ENCODE results near the gene USH2A.

Gene USH2A

DNA sequence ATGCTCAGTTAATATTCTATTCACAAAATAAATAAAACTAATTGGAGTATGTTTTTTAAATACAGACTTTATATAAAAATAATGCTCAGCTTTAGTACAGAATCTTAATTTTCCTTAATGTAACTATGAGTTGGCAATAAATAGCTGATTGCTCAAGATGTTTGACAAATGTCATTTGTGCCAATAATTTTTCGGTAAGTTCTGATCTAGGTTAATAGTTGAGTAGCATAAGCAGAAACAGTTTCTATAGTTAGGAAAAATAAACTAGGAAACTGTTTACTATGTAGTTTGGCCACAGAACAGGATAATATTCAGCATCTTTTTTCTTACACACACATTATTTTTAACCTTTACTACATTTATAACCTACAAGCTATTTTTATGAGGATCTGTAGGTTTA is 815.8 kb downstream of the USH2A start:
- TF ChIP-seq, protein P1, sequence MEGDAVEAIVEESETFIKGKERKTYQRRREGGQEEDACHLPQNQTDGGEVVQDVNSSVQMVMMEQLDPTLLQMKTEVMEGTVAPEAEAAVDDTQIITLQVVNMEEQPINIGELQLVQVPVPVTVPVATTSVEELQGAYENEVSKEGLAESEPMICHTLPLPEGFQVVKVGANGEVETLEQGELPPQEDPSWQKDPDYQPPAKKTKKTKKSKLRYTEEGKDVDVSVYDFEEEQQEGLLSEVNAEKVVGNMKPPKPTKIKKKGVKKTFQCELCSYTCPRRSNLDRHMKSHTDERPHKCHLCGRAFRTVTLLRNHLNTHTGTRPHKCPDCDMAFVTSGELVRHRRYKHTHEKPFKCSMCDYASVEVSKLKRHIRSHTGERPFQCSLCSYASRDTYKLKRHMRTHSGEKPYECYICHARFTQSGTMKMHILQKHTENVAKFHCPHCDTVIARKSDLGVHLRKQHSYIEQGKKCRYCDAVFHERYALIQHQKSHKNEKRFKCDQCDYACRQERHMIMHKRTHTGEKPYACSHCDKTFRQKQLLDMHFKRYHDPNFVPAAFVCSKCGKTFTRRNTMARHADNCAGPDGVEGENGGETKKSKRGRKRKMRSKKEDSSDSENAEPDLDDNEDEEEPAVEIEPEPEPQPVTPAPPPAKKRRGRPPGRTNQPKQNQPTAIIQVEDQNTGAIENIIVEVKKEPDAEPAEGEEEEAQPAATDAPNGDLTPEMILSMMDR (IDR thresholded peaks at IDR 0.05; ENCODE audit: extremely low read depth, insufficient read depth, missing control alignments): no peak
- DNase-seq (ENCODE audit: low spot score): no peak
- in situ Hi-C loops (cut with MboI; ENCODE audit: low pct_unique_long_range_greater_than_20kb, low sequenced_read_pairs, unreplicated experiment): no loop called here

DNA sequence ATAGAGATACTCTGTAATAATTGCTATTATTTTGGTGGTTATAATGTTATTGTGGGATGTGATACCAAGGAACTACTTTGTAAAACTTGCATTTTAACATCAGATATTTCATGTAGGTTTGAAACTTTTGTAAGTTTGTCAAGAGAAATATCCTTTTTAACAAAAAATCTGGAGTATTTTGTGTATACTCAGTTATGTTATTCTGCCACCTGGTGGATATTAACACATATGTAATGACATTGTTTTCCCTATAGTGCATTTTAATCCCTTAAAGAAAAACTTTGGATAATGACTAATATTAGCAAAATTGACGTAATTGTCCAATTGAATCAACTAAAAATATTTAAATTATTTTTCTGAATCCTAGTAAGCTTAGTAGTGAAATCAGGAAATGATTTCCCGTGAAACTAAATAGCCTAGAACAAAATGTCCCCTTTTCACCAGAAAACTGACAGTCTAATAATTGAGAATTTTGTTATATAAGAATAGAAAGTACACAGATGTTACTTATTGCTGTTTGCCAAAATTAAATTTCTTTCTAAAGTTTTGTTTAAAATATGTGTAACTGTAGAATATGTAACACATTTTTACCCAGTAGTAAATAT is 816.6 kb downstream of the USH2A start:
- in situ Hi-C loops (cut with MboI; ENCODE audit: low pct_unique_long_range_greater_than_20kb, low sequenced_read_pairs, unreplicated experiment): no loop called here
- DNase-seq (ENCODE audit: low spot score): peak; percentile 12
- TF ChIP-seq, protein P1 (IDR thresholded peaks at IDR 0.05; ENCODE audit: extremely low read depth, insufficient read depth, missing control alignments): peak; percentile 42

DNA sequence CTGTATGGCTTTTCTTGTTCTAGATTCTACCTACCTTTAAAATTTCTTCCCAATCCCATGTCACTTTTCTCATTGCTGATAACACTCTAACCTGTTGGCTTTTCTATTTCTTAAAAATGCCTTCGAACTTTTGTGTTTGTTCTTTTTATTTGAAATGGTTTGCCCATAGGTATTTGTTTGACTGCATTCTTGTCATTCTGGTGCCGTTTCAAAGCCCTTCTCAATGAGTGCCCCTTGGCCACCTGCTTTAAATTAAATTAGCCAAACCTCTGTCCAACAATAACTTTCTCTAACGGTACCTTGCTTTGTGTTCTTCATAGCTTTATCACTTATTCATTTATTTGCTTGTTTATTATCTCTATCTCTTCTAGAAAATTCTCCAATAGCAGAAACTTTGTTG is 817.2 kb downstream of the USH2A start:
- TF ChIP-seq, protein P1 (IDR thresholded peaks at IDR 0.05; ENCODE audit: extremely low read depth, insufficient read depth, missing control alignments): no peak
- no peak for DNase-seq (ENCODE audit: low spot score)
- in situ Hi-C loops (cut with MboI; ENCODE audit: low pct_unique_long_range_greater_than_20kb, low sequenced_read_pairs, unreplicated experiment): no loop called here

DNA sequence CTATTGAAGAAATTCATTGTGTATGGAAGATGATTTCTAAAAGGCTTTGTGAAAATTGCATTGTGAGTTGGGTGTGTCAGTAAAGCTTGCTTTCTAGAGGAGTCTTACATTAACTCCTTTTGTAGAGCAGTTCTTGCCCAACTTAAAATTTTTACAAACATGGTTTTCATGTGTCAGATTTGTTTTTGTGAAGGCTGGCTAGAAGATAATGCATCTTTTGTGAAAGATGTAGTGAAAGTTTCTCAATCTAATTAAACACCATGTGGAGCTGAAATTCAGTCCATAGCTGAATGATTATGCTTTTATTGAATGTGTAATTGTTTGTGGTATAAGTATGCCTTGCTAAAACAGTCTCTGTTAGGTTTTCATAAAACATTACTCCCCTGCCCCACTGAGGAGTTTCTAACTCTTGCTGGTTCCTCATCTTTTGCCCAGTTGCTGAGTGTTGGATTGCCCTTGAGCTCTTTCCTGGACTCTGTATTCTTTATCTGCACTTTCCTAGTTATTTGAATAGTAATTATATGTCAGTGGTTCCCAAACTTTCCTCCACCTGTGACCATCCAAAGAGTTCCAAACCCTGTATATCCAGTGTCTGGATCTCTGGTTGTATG is 818.1 kb downstream of the USH2A start:
- no peak for DNase-seq (ENCODE audit: low spot score)
- in situ Hi-C loops (cut with MboI; ENCODE audit: low pct_unique_long_range_greater_than_20kb, low sequenced_read_pairs, unreplicated experiment): no loop called here
- TF ChIP-seq, protein P1 (IDR thresholded peaks at IDR 0.05; ENCODE audit: extremely low read depth, insufficient read depth, missing control alignments): no peak

- in situ Hi-C loops (cut with MboI; ENCODE audit: low pct_unique_long_range_greater_than_20kb, low sequenced_read_pairs, unreplicated experiment): no loop called here
- TF ChIP-seq, protein P1 (IDR thresholded peaks at IDR 0.05; ENCODE audit: extremely low read depth, insufficient read depth, missing control alignments): no peak
- no peak for DNase-seq (ENCODE audit: low spot score)
These were observed 819.9 kb downstream of the USH2A start for GRCh38 chr1:215603319-215603718.

GRCh38 chr1:215601276-215601675 is 822.0 kb downstream of the USH2A start:
- in situ Hi-C loops (cut with MboI; ENCODE audit: low pct_unique_long_range_greater_than_20kb, low sequenced_read_pairs, unreplicated experiment): no loop called here
- TF ChIP-seq, protein P1 (IDR thresholded peaks at IDR 0.05; ENCODE audit: extremely low read depth, insufficient read depth, missing control alignments): no peak
- no peak for DNase-seq (ENCODE audit: low spot score)
